ENCODE measurements around the gene KRT7.
A peak's percentile ranks its signal among the peaks of the same experiment; 100 is the strongest.

KRT7 gene

DNA sequence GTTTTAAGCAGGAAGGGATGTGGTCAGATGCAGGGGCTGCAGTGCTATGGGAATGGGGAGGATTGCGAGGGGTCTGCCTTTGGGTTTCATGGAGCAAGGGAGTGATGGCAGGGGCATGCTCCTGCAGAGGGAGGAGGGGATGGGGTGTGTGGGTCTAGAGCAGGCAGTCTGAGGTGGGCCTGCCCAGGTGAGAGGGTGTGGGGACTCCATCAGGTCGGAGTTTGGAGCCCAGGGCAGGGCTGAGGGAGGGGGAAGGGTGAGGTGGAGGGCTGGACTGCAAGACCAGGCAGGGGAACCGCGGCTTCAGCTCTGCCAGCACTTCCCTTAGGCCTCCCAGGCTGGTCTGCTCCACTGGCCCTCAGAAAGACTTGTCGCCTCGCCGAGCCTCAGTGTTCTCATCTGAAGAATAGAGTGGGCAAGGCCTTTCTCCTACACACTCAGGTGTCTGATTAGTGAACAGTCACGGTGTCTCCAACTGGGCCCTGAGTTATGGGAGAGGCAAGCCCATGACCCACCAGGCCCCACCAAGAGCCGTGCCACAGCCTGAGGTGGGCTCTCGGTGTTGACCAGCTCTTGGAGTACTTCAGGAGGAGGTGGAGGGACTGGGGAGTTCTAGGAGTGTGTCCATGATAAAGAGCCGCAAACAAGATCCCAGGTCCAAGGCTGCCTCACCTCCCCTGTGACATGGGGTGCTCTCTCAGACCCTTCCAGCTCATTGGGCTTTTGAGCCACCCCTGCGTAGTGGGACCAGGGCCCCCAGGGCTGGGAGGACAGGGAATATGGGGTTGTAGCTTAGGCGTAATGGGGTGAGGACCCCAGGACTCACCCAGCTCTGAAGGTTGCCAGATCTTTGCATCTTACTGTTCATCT, 21.1 kb upstream of the KRT7 start:
- DNase-seq (ENCODE audit: low spot score) = no peak

DNA sequence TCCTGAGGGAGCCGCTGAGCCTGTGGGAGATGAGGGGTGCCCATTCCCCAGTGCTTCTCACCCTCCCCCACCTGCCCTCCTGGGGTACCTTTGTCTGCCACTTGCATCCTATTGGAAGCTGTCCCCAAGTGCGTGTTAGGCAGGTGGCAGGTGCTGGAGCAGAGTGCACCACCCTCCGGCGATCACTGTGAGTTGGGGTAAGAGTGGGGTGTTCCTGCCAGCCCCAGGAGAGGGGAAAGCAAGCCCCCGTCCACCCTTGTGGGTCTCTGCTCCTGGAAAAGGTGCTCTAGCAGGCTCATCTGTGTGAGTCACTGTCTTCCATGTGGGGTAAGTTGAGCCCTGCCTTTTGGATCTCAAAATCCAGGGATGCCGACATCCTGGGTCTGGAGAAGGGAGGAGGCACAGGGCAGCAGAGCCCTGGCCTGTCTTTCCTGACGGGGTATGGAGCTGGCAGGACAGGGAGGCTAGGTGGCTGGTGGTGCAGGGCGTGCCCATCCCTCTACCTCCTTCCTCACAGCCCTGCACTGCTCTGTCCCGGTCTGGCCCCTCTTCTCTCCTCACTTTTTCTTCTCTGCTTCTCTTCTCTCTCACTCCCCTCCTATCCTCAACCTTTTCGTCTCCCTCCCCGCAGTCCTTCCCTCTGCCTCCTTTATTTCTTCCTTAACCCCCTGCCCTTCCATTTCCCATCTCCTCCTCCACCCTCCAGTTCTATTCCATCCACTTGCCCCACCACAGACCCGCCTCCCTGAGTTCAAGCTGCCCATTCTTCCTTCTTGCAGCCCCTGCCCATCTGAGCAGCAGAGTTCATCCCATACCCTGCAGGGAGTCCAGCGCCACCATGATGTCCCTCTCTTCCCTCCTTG, 20.1 kb upstream of the KRT7 start:
- no peak for DNase-seq (ENCODE audit: low spot score)

- DNase-seq (ENCODE audit: low spot score) = peak; percentile 64
Measured at GRCh38 chr12:52213564-52214420, 19.3 kb upstream of the KRT7 start.

DNA sequence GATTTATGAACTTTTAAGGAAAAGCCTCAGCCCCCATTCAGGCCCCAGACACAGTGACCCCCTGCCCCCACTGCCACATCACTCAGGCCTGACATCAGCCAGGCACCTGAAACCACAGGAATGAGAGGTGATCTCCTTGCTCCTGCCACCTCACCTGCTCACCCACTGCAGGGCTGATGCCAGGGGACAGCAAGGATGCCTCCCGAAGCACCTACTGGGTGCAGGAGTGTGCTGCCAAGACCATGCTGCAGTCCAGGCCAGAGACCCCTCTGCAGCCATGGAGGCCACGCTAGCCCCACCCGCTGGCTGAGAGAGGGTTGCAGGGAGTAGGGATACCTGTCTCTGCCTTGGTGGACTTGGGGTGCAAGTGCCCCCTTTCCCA, 18.6 kb upstream of the KRT7 start:
- DNase-seq (ENCODE audit: low spot score) = no peak

DNA sequence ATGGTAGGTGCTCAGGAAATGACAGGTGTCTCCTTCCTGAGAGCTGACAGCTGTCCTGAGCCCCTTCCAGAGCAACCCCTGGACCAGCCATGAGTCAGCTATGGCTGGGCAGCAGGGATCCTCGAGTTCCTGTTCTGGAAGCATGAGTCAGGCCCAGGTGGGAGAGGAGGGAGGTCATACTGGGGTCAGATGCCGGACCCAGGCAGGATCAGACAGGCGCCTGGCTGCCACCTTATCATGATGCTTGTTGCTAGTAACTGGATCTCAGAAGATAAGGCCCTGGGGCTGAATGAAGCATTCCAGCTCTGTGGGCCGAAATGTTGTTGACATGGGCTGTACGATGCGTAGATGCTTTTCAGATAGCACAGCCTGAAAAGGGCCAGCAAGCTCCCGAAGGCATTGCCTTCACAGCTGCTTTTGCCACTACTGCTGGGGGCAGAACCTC, 17.4 kb upstream of the KRT7 start:
- DNase-seq (ENCODE audit: low spot score) = peak; percentile 46

DNA sequence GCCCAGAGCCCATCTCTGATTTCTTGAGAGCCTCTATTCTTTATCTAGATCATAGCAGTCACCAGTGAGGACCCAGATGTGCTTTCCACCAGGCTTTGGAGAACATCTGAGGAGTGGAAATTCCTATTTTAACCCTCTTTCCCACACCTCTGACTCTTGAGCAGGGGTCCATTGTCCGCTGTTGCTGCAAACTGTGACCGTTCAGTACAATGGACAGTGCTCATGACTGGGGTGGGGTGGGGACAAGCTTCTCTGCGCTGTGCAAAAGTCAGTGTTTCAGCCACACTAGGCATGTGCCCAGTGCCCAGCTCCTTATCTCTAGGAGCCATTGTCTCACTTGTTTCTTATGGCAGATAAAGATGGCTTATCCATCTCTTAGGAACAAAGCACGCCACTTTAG, 16.9 kb upstream of the KRT7 start:
- DNase-seq (ENCODE audit: low spot score) = no peak

- DNase-seq (ENCODE audit: low spot score) = no peak
Measured at GRCh38 chr12:52216807-52217206, 16.2 kb upstream of the KRT7 start.

DNA sequence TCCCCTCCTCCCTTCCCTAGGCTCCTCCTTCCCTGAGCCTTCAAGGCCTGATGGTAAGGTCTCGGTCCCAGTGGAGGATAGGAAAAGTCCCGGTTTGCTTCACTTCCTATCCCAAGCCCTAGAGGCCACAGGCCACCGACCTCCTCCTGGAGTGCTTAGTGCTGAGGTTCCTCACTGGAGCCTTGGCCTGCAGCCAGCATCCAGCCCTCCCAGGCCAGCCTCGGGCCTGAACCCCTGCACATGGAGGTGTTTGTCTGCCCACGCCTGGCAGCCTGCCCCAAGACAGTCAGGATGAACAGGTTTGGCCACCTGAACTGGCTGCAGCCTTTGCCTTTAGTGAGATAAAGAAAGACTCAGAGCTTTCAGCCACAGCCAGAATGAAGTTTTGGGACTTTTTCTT, 15.8 kb upstream of the KRT7 start:
- no peak for DNase-seq (ENCODE audit: low spot score)

DNA sequence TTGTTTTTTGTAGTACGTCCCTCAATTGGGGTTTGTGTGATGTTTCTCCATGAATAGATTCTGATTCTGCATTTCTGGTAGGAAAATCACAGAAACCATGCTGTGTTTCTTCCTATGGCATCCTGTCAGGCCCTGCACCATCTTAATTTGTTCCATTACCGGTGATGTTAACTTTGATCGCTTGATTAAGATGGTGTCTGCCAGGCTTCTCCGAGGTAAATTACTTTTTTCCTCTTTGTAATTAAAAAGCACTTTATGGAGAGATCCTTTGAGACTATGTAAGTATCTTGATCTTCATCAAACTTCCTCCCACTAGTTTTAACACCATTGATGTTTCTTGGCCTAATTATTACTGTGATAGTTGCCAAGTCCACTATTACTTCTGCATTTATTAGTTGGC, 15.0 kb upstream of the KRT7 start:
- DNase-seq (ENCODE audit: low spot score) = no peak

- no peak for DNase-seq (ENCODE audit: low spot score)
Measured at GRCh38 chr12:52220477-52220876, 12.6 kb upstream of the KRT7 start.

GRCh38 chr12:52221070-52221781, 11.8 kb upstream of the KRT7 start:
- no peak for DNase-seq (ENCODE audit: low spot score)

- peak; percentile 76 for DNase-seq (ENCODE audit: low spot score)
Measured at GRCh38 chr12:52221912-52222457, 11.1 kb upstream of the KRT7 start.

- no peak for DNase-seq (ENCODE audit: low spot score)
Measured at GRCh38 chr12:52222692-52223091, 10.4 kb upstream of the KRT7 start.

GRCh38 chr12:52223406-52224039, 9.5 kb upstream of the KRT7 start:
- peak; percentile 27 for DNase-seq (ENCODE audit: low spot score)

DNA sequence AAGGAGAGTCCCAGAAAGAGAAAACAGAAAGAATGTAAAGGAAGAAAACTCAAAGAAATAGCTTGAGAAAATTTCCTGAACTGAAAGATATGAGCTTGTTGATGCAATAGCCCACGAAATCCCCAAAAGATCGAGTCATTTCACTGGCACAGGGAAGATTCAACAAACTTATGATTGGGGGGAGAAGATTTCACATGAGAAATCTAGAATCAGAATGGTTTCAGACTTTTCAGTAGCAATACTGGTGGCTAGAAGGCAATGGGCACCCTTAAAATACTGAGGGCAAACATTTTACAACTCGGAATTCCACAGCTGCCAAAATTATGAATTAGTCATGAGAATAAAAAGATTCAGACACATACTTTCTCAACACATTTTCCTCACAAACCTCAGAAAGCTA, 8.9 kb upstream of the KRT7 start:
- no peak for DNase-seq (ENCODE audit: low spot score)

DNA sequence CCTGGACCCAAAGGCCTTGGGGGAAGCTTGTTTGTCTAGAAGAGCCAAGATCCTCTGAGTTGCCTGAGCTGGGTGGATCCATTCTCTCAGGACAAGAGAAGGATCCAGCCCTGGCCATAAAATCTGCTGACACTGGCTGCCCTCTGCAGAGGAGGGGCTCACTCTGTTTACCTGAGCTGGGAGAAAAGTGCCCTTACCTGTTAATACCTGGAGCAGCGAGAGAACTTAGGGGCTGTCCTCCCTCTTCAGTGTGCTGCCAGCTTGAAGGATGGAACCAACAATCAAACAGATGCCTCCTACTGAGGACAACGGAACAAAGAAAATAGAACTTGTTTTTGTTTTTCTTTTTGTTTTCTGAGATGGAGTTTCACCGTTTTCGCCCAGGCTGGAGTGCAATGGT, 7.3 kb upstream of the KRT7 start:
- no peak for DNase-seq (ENCODE audit: low spot score)

DNA sequence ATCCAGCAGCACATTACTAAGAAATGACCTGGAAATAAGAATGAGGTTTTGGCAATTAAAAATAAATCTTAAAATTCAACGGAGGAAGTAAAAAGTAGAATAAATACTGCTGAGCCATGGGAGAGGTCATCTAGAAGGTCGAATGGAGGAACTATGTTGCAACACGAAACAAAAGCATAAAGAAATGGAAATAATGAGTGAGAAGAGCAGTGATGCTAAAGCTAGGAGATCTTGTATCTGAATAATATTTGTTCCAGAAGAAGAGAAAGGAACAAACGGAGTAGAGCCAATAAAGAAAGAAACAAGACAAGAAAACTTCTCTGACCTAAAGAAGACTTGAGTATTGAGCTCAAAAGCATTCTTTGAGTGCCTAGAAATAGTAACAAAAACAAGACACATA, 6.6 kb upstream of the KRT7 start:
- no peak for DNase-seq (ENCODE audit: low spot score)

- no peak for DNase-seq (ENCODE audit: low spot score)
Measured at GRCh38 chr12:52227606-52228166, 5.4 kb upstream of the KRT7 start.

- DNase-seq (ENCODE audit: low spot score) = no peak
Measured at GRCh38 chr12:52228366-52228765, 4.7 kb upstream of the KRT7 start.

DNA sequence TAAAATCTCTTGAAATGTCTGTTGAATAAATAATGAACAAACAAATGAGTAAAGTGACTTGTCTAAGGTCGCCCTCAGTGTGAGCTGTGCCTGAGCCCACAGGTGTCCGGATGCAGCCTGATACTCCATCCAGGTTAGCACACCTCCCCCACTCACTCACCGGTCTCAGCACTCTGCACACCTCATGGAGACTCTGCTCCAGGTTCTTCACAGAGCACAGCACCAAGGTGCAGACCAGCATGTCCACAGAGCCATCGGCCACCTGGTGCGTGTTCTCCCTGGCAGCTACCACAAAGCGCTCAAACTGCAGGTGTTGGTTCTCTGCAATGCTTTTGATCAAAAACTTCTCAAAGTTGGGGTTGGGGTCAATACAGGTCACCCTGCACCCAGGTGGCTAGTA, 4.1 kb upstream of the KRT7 start:
- no peak for DNase-seq (ENCODE audit: low spot score)

Measured in RKO (cell line).